ENCODE data around the gene SFXN1.

- TF ChIP-seq POLR2AphosphoS5 (IDR thresholded peaks at IDR 0.05; ENCODE audit: low read depth, low read length), result no peak
- TF ChIP-seq POLR2A (IDR thresholded peaks at IDR 0.05; ENCODE audit: low read depth, low read length), result no peak
Measured at GRCh38 chr5:175487514-175488222, 9.3 kb downstream of the SFXN1 start.

All from GM12892 (cell line).